ENCODE measurements around the gene ATP5PD.

Gene ATP5PD

GRCh38 chr17:75064460-75064859 lies 17.7 kb upstream of the ATP5PD start:
- TF ChIP-seq EGR2 (tag by site-specific recombination; IDR thresholded peaks at IDR 0.05; ENCODE audit: low read depth) (no peak), IKZF3 (tag by site-specific recombination; IDR thresholded peaks at IDR 0.05) (no peak), ZNF423 (tag by site-specific recombination; IDR thresholded peaks at IDR 0.05) (no peak), ZNF18 (tag by site-specific recombination; IDR thresholded peaks at IDR 0.05) (no peak), ZNF112 (tag by site-specific recombination; IDR thresholded peaks at IDR 0.05) (no peak)
- ChIA-PET CTCF (interaction anchor here (0.7 to 15.6 kb wide), 5 partner anchors 8 to 1649 kb away, joined by 3 to 117 read pairs (median 4); partner anchors contain the start of gene ARMC7), POLR2A (interaction anchor here (0.6 to 1.0 kb wide), 2 partner anchors 45 to 528 kb away, joined by 3 read pairs; partner anchors contain the start of gene ARMC7)
- Histone ChIP-seq H3K4me1 (ENCODE audit: control insufficient read depth, insufficient read depth, low read length) (no peaks in the 10 kb centered on the region), H3K4me3 (ENCODE audit: low read depth, low read length) (no peak overlapping the region), H3K9me3 (ENCODE audit: control insufficient read depth, insufficient read depth, low read depth, low read length) (no peaks in the 10 kb centered on the region), H3K27ac (ENCODE audit: extremely low read depth, low read depth, low read length) (no peak overlapping the region), H3K36me3 (ENCODE audit: control insufficient read depth in 2 of 2, insufficient read depth in 1 of 2, low read length in 2 of 2) (peaks cover 18 to 60% of the 10 kb centered on the region in 2 experiments)

- no peaks in the 10 kb centered on the region for H3K9me3 ChIP-seq (ENCODE audit: control insufficient read depth, insufficient read depth, low read depth, low read length)
- H3K27ac ChIP-seq (ENCODE audit: extremely low read depth, low read depth, low read length): no peak overlapping the region
- H3K4me1 ChIP-seq (ENCODE audit: control insufficient read depth, insufficient read depth, low read length): no peaks in the 10 kb centered on the region
- ChIA-PET POLR2A (interaction anchor here (0.6 to 1.0 kb wide), 2 partner anchors 46 to 528 kb away, joined by 3 read pairs; partner anchors contain the start of gene ARMC7), CTCF (interaction anchor here (0.6 to 15.6 kb wide), 5 partner anchors 10 to 49 kb away, joined by 3 to 117 read pairs (median 5); partner anchors contain the start of gene ARMC7)
- no peak overlapping the region for H3K4me3 ChIP-seq (ENCODE audit: low read depth, low read length)
- no peak for TF ChIP-seq ZNF280C (tag by site-specific recombination; IDR thresholded peaks at IDR 0.05)
- no peak for TF ChIP-seq ZNF670 (tag by site-specific recombination; IDR thresholded peaks at IDR 0.05; ENCODE audit: low read depth)
- TF ChIP-seq ZNF514 (tag by site-specific recombination; IDR thresholded peaks at IDR 0.05): no peak
- TF ChIP-seq ZNF24 (tag by site-specific recombination; IDR thresholded peaks at IDR 0.05): no peak
- no peak for TF ChIP-seq ZBTB21 (tag by site-specific recombination; IDR thresholded peaks at IDR 0.05)
- no peak for TF ChIP-seq ELK4 (IDR thresholded peaks at IDR 0.05; ENCODE audit: borderline replicate concordance, low read depth, low read length)
- no peak for TF ChIP-seq ZBTB26 (tag by site-specific recombination; optimal IDR thresholded peaks at IDR 0.05)
- no peak for TF ChIP-seq ZNF530 (tag by site-specific recombination; IDR thresholded peaks at IDR 0.05; ENCODE audit: low read depth)
- no peak for TF ChIP-seq ZBTB20 (tag by site-specific recombination; IDR thresholded peaks at IDR 0.05)
- no peak for TF ChIP-seq ZXDB (tag by site-specific recombination; IDR thresholded peaks at IDR 0.05)
- TF ChIP-seq ZNF426 (tag by site-specific recombination; IDR thresholded peaks at IDR 0.05): no peak
- TF ChIP-seq SP7 (tag by site-specific recombination; IDR thresholded peaks at IDR 0.05): no peak
- no peak for TF ChIP-seq ZNF776 (tag by site-specific recombination; IDR thresholded peaks at IDR 0.05; ENCODE audit: borderline replicate concordance)
- TF ChIP-seq ZBTB11 (tag by site-specific recombination; conservative IDR thresholded peaks at IDR 0.05; ENCODE audit: low read depth): no peak
- no peak for TF ChIP-seq ZNF600 (tag by site-specific recombination; IDR thresholded peaks at IDR 0.05)
- TF ChIP-seq ZNF214 (tag by site-specific recombination; IDR thresholded peaks at IDR 0.05; ENCODE audit: borderline replicate concordance): no peak
- no peak for TF ChIP-seq ZNF292 (tag by site-specific recombination; IDR thresholded peaks at IDR 0.05; ENCODE audit: borderline replicate concordance, low read depth)
- TF ChIP-seq ZFP41 (tag by site-specific recombination; IDR thresholded peaks at IDR 0.05; ENCODE audit: borderline replicate concordance): no peak
- TF ChIP-seq SALL2 (tag by site-specific recombination; IDR thresholded peaks at IDR 0.05; ENCODE audit: borderline replicate concordance): no peak
- no peak for TF ChIP-seq TCF7L2 (IDR thresholded peaks at IDR 0.05; ENCODE audit: borderline replicate concordance, low read depth, low read length)
- H3K36me3 ChIP-seq (ENCODE audit: control insufficient read depth in 2 of 2, insufficient read depth in 1 of 2, low read length in 2 of 2): peaks cover 18 to 64% of the 10 kb centered on the region in 2 experiments
These were observed 17.3 kb upstream of the ATP5PD start for GRCh38 chr17:75064040-75064439.
